ENCODE results near the gene ENDOD1. TPM values are rescaled to one million over a fixed set of nuclear protein-coding genes. Genes with fewer than 3 reads are reported as not detected.

ENDOD1 gene
- total and polyA plus RNA-seq, 7 donors = 7.8 to 31.4 (median 20.4) TPM

- WGBS, 2 donors = 1 to 4% methylated on average over 55 of the region's 55 CpGs
- intact Hi-C loops (cut with DNase I) = loop anchor here (1.0 to 5.0 kb wide), 8 partner anchors 60 to 614 kb away; partner anchors contain the start of gene SESN3
These were observed 61.5 kb downstream of the ENDOD1 start for GRCh38 chr11:95150956-95151684.

DNA sequence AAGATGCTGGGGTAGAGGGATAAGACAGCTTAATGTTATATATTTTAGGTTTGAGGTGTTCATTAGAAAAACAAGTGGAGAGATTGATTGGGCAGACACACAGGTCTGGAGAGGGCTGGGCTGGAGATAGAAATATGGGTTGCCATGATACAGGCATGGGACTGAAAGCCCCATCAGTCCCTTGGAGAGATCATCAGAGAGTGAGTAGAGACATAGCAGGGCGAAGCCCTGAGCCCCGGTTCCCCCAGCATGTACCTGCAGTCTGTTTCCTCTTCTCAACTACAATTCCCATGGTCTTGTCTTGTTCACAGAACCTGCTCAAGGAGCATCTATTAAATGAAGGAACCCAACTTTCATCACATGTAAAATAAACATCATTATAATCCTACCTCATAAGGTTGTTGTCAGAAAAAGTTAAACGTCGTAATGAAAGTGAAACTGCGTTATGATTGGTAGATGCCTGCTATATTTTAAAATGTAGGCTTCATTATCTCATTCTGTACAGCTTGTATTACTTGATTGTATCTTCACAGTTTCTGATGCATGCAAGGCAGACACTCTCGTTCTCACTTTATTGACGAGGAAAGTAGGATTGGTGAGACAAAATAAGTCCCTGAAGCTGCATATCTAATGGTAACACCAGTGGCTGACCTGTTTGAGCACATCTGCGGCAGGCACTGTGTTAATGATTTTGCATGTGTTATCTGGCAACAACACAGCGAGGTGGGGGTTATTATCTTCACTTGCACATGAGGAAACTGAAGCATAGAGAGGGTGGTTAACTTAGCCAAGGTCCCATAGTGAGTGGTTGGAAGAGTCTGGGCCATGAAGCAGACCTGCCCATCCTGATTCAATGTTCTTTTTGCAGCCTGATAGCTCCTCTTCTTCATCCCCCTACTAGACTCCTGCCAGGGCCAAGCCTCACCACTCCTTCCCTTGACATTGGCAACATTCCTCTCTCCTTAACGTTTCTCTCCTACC is 63.5 kb downstream of the ENDOD1 start:
- Histone ChIP-seq H3K4me1 (peaks cover 0 to 51% (median 34%) of the 10 kb centered on the region in 4 donors), H3K27me3 (no peaks in the 10 kb centered on the region), H3K9me3 (no peaks in the 10 kb centered on the region), H3K27ac (no peak overlapping the region), H3K36me3 (no peaks in the 10 kb centered on the region), H3K4me3 (peak overlapping the region in 1 of 4 donors; percentile 2)
- intact Hi-C loops (cut with DNase I) = loop anchor here (5.0 kb wide), 4 partner anchors 79 to 494 kb away; partner anchors contain the start of gene SESN3
- DNase-seq = no peak
- WGBS, 2 donors = 18 to 24% methylated on average over 10 of the region's 10 CpGs
- no peak for TF ChIP-seq POLR2AphosphoS5 (IDR thresholded peaks at IDR 0.05)
- no peak for TF ChIP-seq POLR2A (IDR thresholded peaks at IDR 0.05)
- no peak for TF ChIP-seq EP300 (IDR thresholded peaks at IDR 0.05)
- TF ChIP-seq CTCF (IDR thresholded peaks at IDR 0.05) = no peak

More at GRCh38 chr11:95150956-95151684, 61.5 kb downstream of the ENDOD1 start:
- no peaks in the 10 kb centered on the region for H3K9me3 ChIP-seq
- H3K27me3 ChIP-seq = no peaks in the 10 kb centered on the region
- TF ChIP-seq CTCF (IDR thresholded peaks at IDR 0.05) (peak; percentile 77 to 94 (median 89)), POLR2A (IDR thresholded peaks at IDR 0.05) (no peak), POLR2AphosphoS5 (IDR thresholded peaks at IDR 0.05) (peak; percentile 65 to 79 (median 78))
- H3K4me3 ChIP-seq = peak overlapping the region; percentile 39 to 59 (median 51)
- H3K4me1 ChIP-seq = peaks cover 0 to 46% (median 30%) of the 10 kb centered on the region in 4 donors
- no peaks in the 10 kb centered on the region for H3K36me3 ChIP-seq
- DNase-seq = peak; percentile 96
- H3K27ac ChIP-seq = peak overlapping the region; percentile 66 to 86 (median 81)

- H3K9me3 ChIP-seq = no peaks in the 10 kb centered on the region
- no peak for DNase-seq
- H3K36me3 ChIP-seq = no peaks in the 10 kb centered on the region
- TF ChIP-seq POLR2AphosphoS5 (IDR thresholded peaks at IDR 0.05) (no peak), EP300 (IDR thresholded peaks at IDR 0.05) (no peak), CTCF (IDR thresholded peaks at IDR 0.05) (no peak), POLR2A (IDR thresholded peaks at IDR 0.05) (no peak)
- 61 to 70% methylated on average over 1 of the region's 1 CpG for WGBS, 2 donors
- no peaks in the 10 kb centered on the region for H3K27me3 ChIP-seq
- no peak overlapping the region for H3K27ac ChIP-seq
- no peak overlapping the region for H3K4me3 ChIP-seq
- peaks cover 0 to 44% (median 29%) of the 10 kb centered on the region in 4 donors for H3K4me1 ChIP-seq
- intact Hi-C loops (cut with DNase I) = loop anchor here (5.0 kb wide), 4 partner anchors 78 to 493 kb away; partner anchors contain the start of gene SESN3
These were observed 64.2 kb downstream of the ENDOD1 start for GRCh38 chr11:95153857-95154246.

DNA sequence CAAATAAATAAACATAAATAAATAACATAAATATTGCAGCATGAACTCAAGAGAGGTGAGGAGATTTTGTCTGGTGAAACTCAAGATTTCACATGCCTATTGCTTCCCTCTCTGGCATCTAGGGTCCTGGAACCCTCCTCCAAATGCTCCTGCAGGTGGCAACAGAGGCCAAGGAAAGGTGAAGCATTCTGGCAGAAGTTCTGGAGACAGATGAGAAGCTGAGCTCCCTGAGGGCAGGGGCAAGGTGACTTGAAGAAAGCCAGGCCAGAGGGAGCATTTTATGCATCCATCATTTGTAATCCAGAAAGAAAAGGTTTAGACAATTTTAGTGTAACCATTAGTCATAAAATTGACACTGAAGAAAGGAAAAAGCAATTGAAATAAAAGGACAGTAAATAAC is 64.9 kb downstream of the ENDOD1 start:
- intact Hi-C loops (cut with DNase I) = loop anchor here (5.0 kb wide), 4 partner anchors 78 to 493 kb away; partner anchors contain the start of gene SESN3
- TF ChIP-seq CTCF (IDR thresholded peaks at IDR 0.05) = peak; percentile 9 to 30 (median 22)
- no peak for TF ChIP-seq EP300 (IDR thresholded peaks at IDR 0.05)
- H3K9me3 ChIP-seq = no peaks in the 10 kb centered on the region
- H3K27ac ChIP-seq = no peak overlapping the region
- peaks cover 0 to 39% (median 27%) of the 10 kb centered on the region in 4 donors for H3K4me1 ChIP-seq
- no peak overlapping the region for H3K4me3 ChIP-seq
- H3K27me3 ChIP-seq = no peaks in the 10 kb centered on the region
- H3K36me3 ChIP-seq = no peaks in the 10 kb centered on the region
- DNase-seq = no peak

Data from sigmoid colon (tissue), 7 donors.